ENCODE data around the gene ACKR3.

The ACKR3 gene

GRCh38 chr2:236612737-236613136, 43.1 kb downstream of the ACKR3 start:
- Histone ChIP-seq H3K36me3 (ENCODE audit: control insufficient read depth, insufficient read depth, low read length) (no peaks in the 10 kb centered on the region), H3K4me3 (ENCODE audit: extremely low read depth, insufficient read depth, low read length, poor library complexity, severe bottlenecking) (no peak overlapping the region), H3K9me3 (ENCODE audit: control insufficient read depth, low read length) (no peaks in the 10 kb centered on the region), H3K4me1 (ENCODE audit: control insufficient read depth, insufficient read depth, low read length, poor library complexity, severe bottlenecking) (no peaks in the 10 kb centered on the region), H3K27ac (ENCODE audit: low read depth, low read length, severe bottlenecking) (no peak overlapping the region)
- 88 to 93% methylated on average over 6 of the region's 10 CpGs for WGBS, 2 experiments (ENCODE audit: insufficient coverage in 2 of 2)

- Histone ChIP-seq H3K27ac (ENCODE audit: low read depth, low read length, severe bottlenecking) (no peak overlapping the region), H3K4me3 (ENCODE audit: extremely low read depth, insufficient read depth, low read length, poor library complexity, severe bottlenecking) (no peak overlapping the region), H3K4me1 (ENCODE audit: control insufficient read depth, insufficient read depth, low read length, poor library complexity, severe bottlenecking) (no peaks in the 10 kb centered on the region), H3K9me3 (ENCODE audit: control insufficient read depth, low read length) (no peaks in the 10 kb centered on the region), H3K36me3 (ENCODE audit: control insufficient read depth, insufficient read depth, low read length) (no peaks in the 10 kb centered on the region)
- 90 to 94% methylated on average over 4 of the region's 4 CpGs for WGBS, 2 experiments (ENCODE audit: insufficient coverage in 2 of 2)
Measured at GRCh38 chr2:236613612-236614011, 44.0 kb downstream of the ACKR3 start.

GRCh38 chr2:236614551-236614950, 44.9 kb downstream of the ACKR3 start:
- Histone ChIP-seq H3K27ac (ENCODE audit: low read depth, low read length, severe bottlenecking) (no peak overlapping the region), H3K4me3 (ENCODE audit: extremely low read depth, insufficient read depth, low read length, poor library complexity, severe bottlenecking) (no peak overlapping the region), H3K36me3 (ENCODE audit: control insufficient read depth, insufficient read depth, low read length) (no peaks in the 10 kb centered on the region), H3K4me1 (ENCODE audit: control insufficient read depth, insufficient read depth, low read length, poor library complexity, severe bottlenecking) (no peaks in the 10 kb centered on the region), H3K9me3 (ENCODE audit: control insufficient read depth, low read length) (no peaks in the 10 kb centered on the region)
- WGBS, 2 experiments (ENCODE audit: insufficient coverage in 2 of 2) = 81 to 95% methylated on average over 2 to 5 of the region's 5 CpGs

- no peak overlapping the region for H3K27ac ChIP-seq (ENCODE audit: low read depth, low read length, severe bottlenecking)
- no peak overlapping the region for H3K4me3 ChIP-seq (ENCODE audit: extremely low read depth, insufficient read depth, low read length, poor library complexity, severe bottlenecking)
- H3K36me3 ChIP-seq (ENCODE audit: control insufficient read depth, insufficient read depth, low read length) = no peaks in the 10 kb centered on the region
- H3K4me1 ChIP-seq (ENCODE audit: control insufficient read depth, insufficient read depth, low read length, poor library complexity, severe bottlenecking) = no peaks in the 10 kb centered on the region
- H3K9me3 ChIP-seq (ENCODE audit: control insufficient read depth, low read length) = no peaks in the 10 kb centered on the region
- WGBS, 2 experiments (ENCODE audit: insufficient coverage in 2 of 2) = 90 to 96% methylated on average over 5 of the region's 6 CpGs
Measured at GRCh38 chr2:236616031-236616430, 46.4 kb downstream of the ACKR3 start.

- Histone ChIP-seq H3K4me1 (ENCODE audit: control insufficient read depth, insufficient read depth, low read length, poor library complexity, severe bottlenecking) (no peaks in the 10 kb centered on the region), H3K4me3 (ENCODE audit: extremely low read depth, insufficient read depth, low read length, poor library complexity, severe bottlenecking) (no peak overlapping the region), H3K9me3 (ENCODE audit: control insufficient read depth, low read length) (no peaks in the 10 kb centered on the region), H3K36me3 (ENCODE audit: control insufficient read depth, insufficient read depth, low read length) (no peaks in the 10 kb centered on the region), H3K27ac (ENCODE audit: low read depth, low read length, severe bottlenecking) (no peak overlapping the region)
- WGBS, 2 experiments (ENCODE audit: insufficient coverage in 2 of 2) = 92 to 100% methylated on average over 3 to 4 of the region's 7 CpGs
Measured at GRCh38 chr2:236616624-236617023, 47.0 kb downstream of the ACKR3 start.

GRCh38 chr2:236617221-236617737, 47.7 kb downstream of the ACKR3 start:
- Histone ChIP-seq H3K9me3 (ENCODE audit: control insufficient read depth, low read length) (no peaks in the 10 kb centered on the region), H3K36me3 (ENCODE audit: control insufficient read depth, insufficient read depth, low read length) (no peaks in the 10 kb centered on the region), H3K27ac (ENCODE audit: low read depth, low read length, severe bottlenecking) (no peak overlapping the region), H3K4me1 (ENCODE audit: control insufficient read depth, insufficient read depth, low read length, poor library complexity, severe bottlenecking) (no peaks in the 10 kb centered on the region), H3K4me3 (ENCODE audit: extremely low read depth, insufficient read depth, low read length, poor library complexity, severe bottlenecking) (no peak overlapping the region)
- WGBS, 2 experiments (ENCODE audit: insufficient coverage in 2 of 2) = 64 to 73% methylated on average over 5 of the region's 6 CpGs

GRCh38 chr2:236617796-236618195, 48.2 kb downstream of the ACKR3 start:
- no peaks in the 10 kb centered on the region for H3K9me3 ChIP-seq (ENCODE audit: control insufficient read depth, low read length)
- H3K4me1 ChIP-seq (ENCODE audit: control insufficient read depth, insufficient read depth, low read length, poor library complexity, severe bottlenecking) = no peaks in the 10 kb centered on the region
- no peaks in the 10 kb centered on the region for H3K36me3 ChIP-seq (ENCODE audit: control insufficient read depth, insufficient read depth, low read length)
- 93 to 98% methylated on average over 9 to 10 of the region's 10 CpGs for WGBS, 2 experiments (ENCODE audit: insufficient coverage in 2 of 2)
- no peak overlapping the region for H3K4me3 ChIP-seq (ENCODE audit: extremely low read depth, insufficient read depth, low read length, poor library complexity, severe bottlenecking)
- H3K27ac ChIP-seq (ENCODE audit: low read depth, low read length, severe bottlenecking) = no peak overlapping the region

- H3K27ac ChIP-seq (ENCODE audit: low read depth, low read length, severe bottlenecking) = no peak overlapping the region
- no peaks in the 10 kb centered on the region for H3K9me3 ChIP-seq (ENCODE audit: control insufficient read depth, low read length)
- H3K4me1 ChIP-seq (ENCODE audit: control insufficient read depth, insufficient read depth, low read length, poor library complexity, severe bottlenecking) = no peaks in the 10 kb centered on the region
- H3K4me3 ChIP-seq (ENCODE audit: extremely low read depth, insufficient read depth, low read length, poor library complexity, severe bottlenecking) = no peak overlapping the region
- WGBS, 2 experiments (ENCODE audit: insufficient coverage in 2 of 2) = 90 to 94% methylated on average over 5 to 7 of the region's 7 CpGs
- H3K36me3 ChIP-seq (ENCODE audit: control insufficient read depth, insufficient read depth, low read length) = no peaks in the 10 kb centered on the region
Measured at GRCh38 chr2:236618370-236618769, 48.7 kb downstream of the ACKR3 start.

- 87 to 88% methylated on average over 5 of the region's 5 CpGs for WGBS, 2 experiments (ENCODE audit: insufficient coverage in 2 of 2)
Measured at GRCh38 chr2:236619910-236620612, 50.4 kb downstream of the ACKR3 start.

GRCh38 chr2:236621786-236622185, 52.2 kb downstream of the ACKR3 start:
- Histone ChIP-seq H3K9me3 (ENCODE audit: control insufficient read depth, low read length) (no peaks in the 10 kb centered on the region), H3K4me1 (ENCODE audit: control insufficient read depth, insufficient read depth, low read length, poor library complexity, severe bottlenecking) (no peaks in the 10 kb centered on the region), H3K27ac (ENCODE audit: low read depth, low read length, severe bottlenecking) (no peak overlapping the region), H3K36me3 (ENCODE audit: control insufficient read depth, insufficient read depth, low read length) (no peaks in the 10 kb centered on the region), H3K4me3 (ENCODE audit: extremely low read depth, insufficient read depth, low read length, poor library complexity, severe bottlenecking) (no peak overlapping the region)
- 90 to 92% methylated on average over 13 to 14 of the region's 15 CpGs for WGBS, 2 experiments (ENCODE audit: insufficient coverage in 2 of 2)

More at GRCh38 chr2:236619910-236620612, 50.4 kb downstream of the ACKR3 start:
- no peak overlapping the region for H3K4me3 ChIP-seq (ENCODE audit: extremely low read depth, insufficient read depth, low read length, poor library complexity, severe bottlenecking)
- H3K27ac ChIP-seq (ENCODE audit: low read depth, low read length, severe bottlenecking) = no peak overlapping the region
- H3K36me3 ChIP-seq (ENCODE audit: control insufficient read depth, insufficient read depth, low read length) = no peaks in the 10 kb centered on the region
- no peaks in the 10 kb centered on the region for H3K9me3 ChIP-seq (ENCODE audit: control insufficient read depth, low read length)
- no peaks in the 10 kb centered on the region for H3K4me1 ChIP-seq (ENCODE audit: control insufficient read depth, insufficient read depth, low read length, poor library complexity, severe bottlenecking)

GRCh38 chr2:236622201-236622600, 52.6 kb downstream of the ACKR3 start:
- no peaks in the 10 kb centered on the region for H3K36me3 ChIP-seq (ENCODE audit: control insufficient read depth, insufficient read depth, low read length)
- WGBS, 2 experiments (ENCODE audit: insufficient coverage in 2 of 2) = 89 to 97% methylated on average over 3 to 6 of the region's 6 CpGs
- no peaks in the 10 kb centered on the region for H3K9me3 ChIP-seq (ENCODE audit: control insufficient read depth, low read length)
- no peaks in the 10 kb centered on the region for H3K4me1 ChIP-seq (ENCODE audit: control insufficient read depth, insufficient read depth, low read length, poor library complexity, severe bottlenecking)
- H3K27ac ChIP-seq (ENCODE audit: low read depth, low read length, severe bottlenecking) = no peak overlapping the region
- H3K4me3 ChIP-seq (ENCODE audit: extremely low read depth, insufficient read depth, low read length, poor library complexity, severe bottlenecking) = no peak overlapping the region
